SJSA1 (cell line): Measurements from ENCODE around the gene PLB1. TPM values are rescaled to one million over a fixed set of nuclear protein-coding genes. Genes with fewer than 3 reads are reported as not detected.

Source experiments
- DNase-seq, 2 experiments: peaks; one replicate each; pipeline ENCODE4 v3.0.0-alpha.2; 2015 to 2020; ENCODE audit warnings: low spot score in 2 of 2, low read depth in 1 of 2
- H3K27ac ChIP-seq: fragments of 250-450 bp; sonication (Bioruptor Pico); 2 replicates; pipeline ENCODE4 v1.5.1; 2020; ENCODE audit warnings: mild to moderate bottlenecking, moderate library complexity
- H3K27me3 ChIP-seq: fragments of 250-450 bp; sonication (Bioruptor Pico); replicated peaks from 2 replicates; pipeline ENCODE4 v1.5.1; 2020; ENCODE audit warnings: mild to moderate bottlenecking, moderate library complexity
- H3K36me3 ChIP-seq: fragments of 250-450 bp; sonication (Bioruptor Pico); 2 replicates; pipeline ENCODE4 v1.5.1; 2020; ENCODE audit warnings: mild to moderate bottlenecking
- H3K4me1 ChIP-seq: fragments of 250-450 bp; sonication (Bioruptor Pico); replicated peaks from 2 replicates; pipeline ENCODE4 v1.6.1; 2021; ENCODE audit warnings: mild to moderate bottlenecking
- H3K4me3 ChIP-seq: fragments of 250-450 bp; sonication (Bioruptor Pico); 2 replicates; pipeline ENCODE4 v1.5.1; 2020; ENCODE audit warnings: mild to moderate bottlenecking
- H3K9me3 ChIP-seq: fragments of 250-450 bp; sonication (Bioruptor Pico); replicated peaks from 2 replicates; pipeline ENCODE4 v1.5.1; 2020; ENCODE audit warnings: mild to moderate bottlenecking
- total RNA-seq: library from RNA; depleted of rRNA; stranded (reverse); fragments of >200 nt; shearing (Covaris generic); gene quantifications from 2 replicates; pipeline ENCODE4 v1.2.3, GENCODE V29; 2014

PLB1 gene
- total RNA-seq, 1 experiment from 2014 or later = 4.6 TPM

- Histone ChIP-seq H3K36me3 (no peaks in the 10 kb centered on the region), H3K4me3 (no peak overlapping the region), H3K27ac (peak overlapping the region; percentile 58; the same call in 1 of the 2 replicates), H3K27me3 (no peaks in the 10 kb centered on the region), H3K9me3 (no peaks in the 10 kb centered on the region), H3K4me1 (peaks cover 30% of the 10 kb centered on the region)
- DNase-seq = no peak
These were observed 147.5 kb downstream of the PLB1 start for GRCh38 chr2:28643327-28643726.

DNA sequence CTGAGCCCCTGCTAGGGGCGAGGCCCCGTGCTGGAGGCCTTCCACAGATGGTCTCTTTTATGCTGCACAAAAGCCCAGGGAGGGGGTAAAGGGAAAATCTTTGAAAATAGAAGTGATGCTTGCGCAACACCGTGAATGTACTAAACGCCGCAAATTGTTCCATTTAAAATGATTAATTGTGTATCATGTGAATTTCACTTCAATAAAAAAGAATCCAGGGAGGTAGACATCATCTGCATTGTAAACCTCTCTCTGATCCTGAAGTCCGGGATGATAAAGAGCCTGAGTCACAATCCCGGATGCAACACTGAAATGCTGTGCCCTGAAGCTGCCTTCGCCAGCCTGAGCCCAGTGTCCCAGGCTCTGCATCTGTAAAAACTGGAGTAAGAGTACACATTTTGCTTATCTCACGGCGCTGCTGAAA lies 148.1 kb downstream of the PLB1 start:
- peak overlapping the region; percentile 58 for H3K27ac ChIP-seq
- H3K9me3 ChIP-seq = no peaks in the 10 kb centered on the region
- peak; percentile 63 to 69 for DNase-seq
- H3K27me3 ChIP-seq = no peaks in the 10 kb centered on the region
- no peaks in the 10 kb centered on the region for H3K36me3 ChIP-seq
- no peak overlapping the region for H3K4me3 ChIP-seq
- H3K4me1 ChIP-seq = peaks cover 36% of the 10 kb centered on the region

DNA sequence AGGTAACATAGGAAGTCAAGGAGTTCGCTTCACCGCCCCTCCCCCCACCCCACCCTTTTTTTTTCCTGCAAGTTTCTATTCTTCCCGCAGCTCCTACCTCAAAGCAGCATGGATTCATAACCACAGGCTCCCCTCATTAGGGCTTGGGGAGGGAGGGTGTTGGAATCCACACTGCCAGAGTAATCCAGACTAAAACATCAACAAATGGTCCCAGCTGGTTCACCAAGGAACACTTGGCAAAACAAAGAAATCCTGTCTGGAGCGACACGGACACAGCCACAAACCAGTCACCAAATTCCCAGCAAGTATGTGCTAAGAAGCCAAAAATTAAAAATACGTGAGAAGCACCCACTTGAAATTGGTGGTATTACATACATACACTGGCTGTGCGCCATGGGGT lies 148.9 kb downstream of the PLB1 start:
- Histone ChIP-seq H3K27me3 (no peaks in the 10 kb centered on the region), H3K4me3 (no peak overlapping the region), H3K9me3 (no peaks in the 10 kb centered on the region), H3K36me3 (no peaks in the 10 kb centered on the region), H3K4me1 (peaks cover 45% of the 10 kb centered on the region), H3K27ac (0 out of 2 replicates have a peak overlapping the region, but pooled peaks have one; percentile 4)
- no peak for DNase-seq

- no peaks in the 10 kb centered on the region for H3K36me3 ChIP-seq
- H3K4me1 ChIP-seq = peaks cover 51% of the 10 kb centered on the region
- no peaks in the 10 kb centered on the region for H3K9me3 ChIP-seq
- no peak for DNase-seq
- no peak overlapping the region for H3K27ac ChIP-seq
- H3K27me3 ChIP-seq = no peaks in the 10 kb centered on the region
- no peak overlapping the region for H3K4me3 ChIP-seq
These were observed 149.7 kb downstream of the PLB1 start for GRCh38 chr2:28645553-28645952.

- Histone ChIP-seq H3K4me3 (no peak overlapping the region), H3K27ac (no peak overlapping the region), H3K27me3 (no peaks in the 10 kb centered on the region), H3K9me3 (no peaks in the 10 kb centered on the region), H3K4me1 (peaks cover 59% of the 10 kb centered on the region), H3K36me3 (no peaks in the 10 kb centered on the region)
- DNase-seq = no peak
These were observed 151.8 kb downstream of the PLB1 start for GRCh38 chr2:28647682-28648081.

GRCh38 chr2:28648147-28648546 lies 152.3 kb downstream of the PLB1 start:
- H3K4me1 ChIP-seq = peaks cover 60% of the 10 kb centered on the region
- DNase-seq = no peak
- no peaks in the 10 kb centered on the region for H3K36me3 ChIP-seq
- no peak overlapping the region for H3K4me3 ChIP-seq
- no peak overlapping the region; the same call in 1 of the 2 replicates for H3K27ac ChIP-seq
- no peaks in the 10 kb centered on the region for H3K27me3 ChIP-seq
- no peaks in the 10 kb centered on the region for H3K9me3 ChIP-seq

DNA sequence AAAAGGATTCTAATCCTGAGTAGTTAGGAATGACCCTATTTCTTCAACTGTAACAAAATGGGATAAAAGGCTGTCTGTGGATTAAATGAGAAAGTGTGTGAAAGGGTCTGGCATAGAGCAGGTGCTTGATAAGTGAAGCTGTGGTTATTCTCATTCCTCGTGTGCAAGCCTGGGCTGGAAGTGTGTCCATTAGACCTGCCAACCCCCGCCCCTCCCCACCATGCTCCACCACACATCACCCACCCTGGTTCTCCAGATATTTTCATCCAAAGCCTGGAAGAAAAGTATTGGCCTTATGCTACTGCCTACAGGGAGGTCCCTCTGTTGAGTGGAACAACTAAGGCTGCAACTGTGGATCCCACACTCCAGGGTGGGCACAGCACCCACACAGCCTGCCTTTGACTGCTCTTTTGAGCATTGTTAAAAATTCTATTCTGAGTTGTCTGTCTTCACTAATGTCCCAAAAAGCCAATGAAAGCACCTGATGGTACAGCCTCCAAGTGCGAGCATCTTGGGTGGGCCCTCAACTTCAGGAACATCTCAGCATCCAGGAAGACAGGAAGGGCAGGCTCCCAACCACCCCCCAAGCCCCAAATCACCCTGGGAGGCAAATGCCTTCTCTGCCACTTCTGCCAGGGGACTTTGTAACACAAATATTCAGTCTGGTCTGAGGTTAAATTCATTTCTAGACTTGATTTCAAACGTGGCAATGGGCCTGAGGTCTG lies 153.0 kb downstream of the PLB1 start:
- peak; percentile 67 to 72 for DNase-seq
- Histone ChIP-seq H3K36me3 (no peaks in the 10 kb centered on the region), H3K27me3 (no peaks in the 10 kb centered on the region), H3K27ac (peak overlapping the region; percentile 78), H3K9me3 (no peaks in the 10 kb centered on the region), H3K4me3 (no peak overlapping the region), H3K4me1 (peaks cover 53% of the 10 kb centered on the region)

- H3K27me3 ChIP-seq = no peaks in the 10 kb centered on the region
- peak overlapping the region; percentile 78 for H3K27ac ChIP-seq
- DNase-seq = peak in 1 of 2 experiments; percentile 63
- H3K36me3 ChIP-seq = no peaks in the 10 kb centered on the region
- no peak overlapping the region for H3K4me3 ChIP-seq
- peaks cover 49% of the 10 kb centered on the region for H3K4me1 ChIP-seq
- H3K9me3 ChIP-seq = no peaks in the 10 kb centered on the region
These were observed 153.8 kb downstream of the PLB1 start for GRCh38 chr2:28649481-28650265.

- no peaks in the 10 kb centered on the region for H3K36me3 ChIP-seq
- H3K4me1 ChIP-seq = peaks cover 47% of the 10 kb centered on the region
- no peaks in the 10 kb centered on the region for H3K27me3 ChIP-seq
- no peak overlapping the region for H3K27ac ChIP-seq
- H3K4me3 ChIP-seq = no peak overlapping the region
- H3K9me3 ChIP-seq = no peaks in the 10 kb centered on the region
- DNase-seq = no peak
These were observed 154.4 kb downstream of the PLB1 start for GRCh38 chr2:28650266-28650584.

DNA sequence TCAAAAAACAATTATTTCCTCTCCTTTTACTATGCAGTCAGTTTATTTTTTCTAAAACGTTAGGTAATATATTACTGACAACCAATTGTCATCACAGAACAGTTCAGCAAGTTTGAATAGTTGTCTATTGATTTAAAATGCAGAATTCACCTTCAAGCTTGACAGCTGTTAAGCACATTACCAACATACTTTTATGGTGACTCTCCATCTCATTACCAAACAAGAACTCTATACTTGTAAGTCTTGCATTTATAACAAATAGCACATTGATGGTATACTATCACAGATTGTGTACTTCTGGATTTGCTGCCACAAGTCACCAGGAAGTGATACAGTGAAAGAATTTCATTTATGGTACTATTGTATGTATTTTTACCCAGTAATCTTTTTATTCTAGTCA lies 156.4 kb downstream of the PLB1 start:
- no peak overlapping the region for H3K27ac ChIP-seq
- H3K4me3 ChIP-seq = no peak overlapping the region
- H3K36me3 ChIP-seq = no peaks in the 10 kb centered on the region
- peaks cover 45% of the 10 kb centered on the region for H3K4me1 ChIP-seq
- no peak for DNase-seq
- H3K9me3 ChIP-seq = no peaks in the 10 kb centered on the region
- no peaks in the 10 kb centered on the region for H3K27me3 ChIP-seq

GRCh38 chr2:28653892-28654662 lies 158.2 kb downstream of the PLB1 start:
- no peaks in the 10 kb centered on the region for H3K27me3 ChIP-seq
- H3K4me1 ChIP-seq = peaks cover 30% of the 10 kb centered on the region
- H3K9me3 ChIP-seq = no peaks in the 10 kb centered on the region
- no peak overlapping the region for H3K27ac ChIP-seq
- H3K4me3 ChIP-seq = no peak overlapping the region
- H3K36me3 ChIP-seq = no peaks in the 10 kb centered on the region
- DNase-seq = no peak

DNA sequence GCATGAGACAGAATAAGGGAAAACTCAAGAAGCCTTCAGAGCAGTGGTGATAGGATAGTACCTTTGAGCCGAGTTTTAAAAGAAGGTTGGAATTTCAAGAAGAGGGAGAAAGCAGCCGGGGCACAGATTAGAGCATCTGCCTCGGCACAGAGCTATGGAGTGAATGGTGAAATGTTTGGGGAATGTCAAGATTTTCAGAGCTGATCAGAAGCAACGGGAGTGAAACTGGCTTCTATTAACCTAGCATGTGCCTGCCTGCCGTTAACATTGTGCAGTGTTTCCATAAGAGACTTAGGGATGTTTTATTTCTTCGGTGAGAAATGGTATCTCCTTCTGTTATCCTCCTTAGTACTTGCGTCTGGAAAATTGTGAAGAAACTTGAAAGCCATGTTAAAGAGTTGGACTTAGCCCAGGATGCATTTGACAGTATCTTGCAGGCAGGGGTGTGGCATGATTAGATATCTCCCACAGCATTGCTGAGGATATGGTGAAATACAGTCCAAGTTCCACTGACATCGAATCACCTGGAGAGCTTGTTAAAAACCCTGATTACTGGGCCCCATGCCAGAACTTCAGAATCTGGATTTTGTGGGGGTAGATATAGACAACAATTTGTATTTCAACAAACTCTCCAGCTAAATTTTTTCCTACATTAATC lies 158.9 kb downstream of the PLB1 start:
- no peaks in the 10 kb centered on the region for H3K36me3 ChIP-seq
- no peak overlapping the region for H3K4me3 ChIP-seq
- H3K4me1 ChIP-seq = peaks cover 23% of the 10 kb centered on the region
- no peak overlapping the region for H3K27ac ChIP-seq
- no peaks in the 10 kb centered on the region for H3K9me3 ChIP-seq
- no peak for DNase-seq
- H3K27me3 ChIP-seq = no peaks in the 10 kb centered on the region

- DNase-seq = no peak
- Histone ChIP-seq H3K27ac (no peak overlapping the region), H3K4me1 (peaks cover 24% of the 10 kb centered on the region), H3K9me3 (no peaks in the 10 kb centered on the region), H3K4me3 (no peak overlapping the region), H3K36me3 (no peaks in the 10 kb centered on the region), H3K27me3 (no peaks in the 10 kb centered on the region)
These were observed 161.2 kb downstream of the PLB1 start for GRCh38 chr2:28656937-28657615.
